SK-N-SH (cell line): ENCODE results near the gene AMPD2. TPM values are rescaled to one million over a fixed set of nuclear protein-coding genes. Genes with fewer than 3 reads are reported as not detected.

Experiments used
- CTCF ChIA-PET: fragments of 300-600, 350-600 bp; formaldehyde crosslinking; extraction: SDS; loops from one replicate; lab custom pipeline; 2021; lab: Yijun Ruan, JAX
- POLR2A ChIA-PET: fragments of 350-600 bp; sonication (Branson Sonifier 250); formaldehyde crosslinking; extraction: SDS; loops from one replicate; lab custom pipeline; 2020; ENCODE audit warnings: antibody characterized with exemption, inconsistent platforms; lab: Yijun Ruan, JAX
- DNase-seq: peaks from one replicate; pipeline ENCODE4 v3.0.0; 2012
- H2AFZ ChIP-seq: fragments of 200-600 bp; sonication (generic); 2 replicates; pipeline ENCODE4 v1.8.1; 2016; ENCODE audit warnings: antibody characterized with exemption, mild to moderate bottlenecking, low read depth
- H3F3A ChIP-seq: fragments of 200-600 bp; sonication (generic); replicated peaks from 2 replicates; pipeline ENCODE3; 2016; ENCODE audit warnings: antibody characterized with exemption, mild to moderate bottlenecking; ENCODE audit not compliant: insufficient read depth
- H3K27ac ChIP-seq, 2 experiments: fragments of 200-500 bp in 1 of 2; fragments of 200-600 bp in 1 of 2; sonication (Bioruptor generic) in 1 of 2; sonication (generic), shearing (Covaris generic) in 1 of 2; 2 replicates each; pipeline versions ENCODE4 v1.5.1 to v1.6.1; 2014 to 2016; ENCODE audit warnings: low read depth in 2 of 2, inconsistent platforms in 1 of 2, low read length in 1 of 2, mild to moderate bottlenecking in 1 of 2, mixed read lengths in 1 of 2
- H3K27me3 ChIP-seq: fragments of 200-600 bp; sonication (generic), shearing (Covaris generic); 2 replicates; pipeline ENCODE4 v1.6.1; 2016; ENCODE audit warnings: mixed run types; ENCODE audit not compliant: insufficient read depth
- H3K36me3 ChIP-seq, 2 experiments: fragments of 200-500 bp in 1 of 2; fragments of 200-600 bp in 1 of 2; sonication (Bioruptor generic) in 1 of 2; sonication (generic) in 1 of 2; replicated peaks in 1 of 2; 2 replicates each; pipeline versions ENCODE3 to v1.5.1; 2014 to 2016; ENCODE audit warnings: low read length in 1 of 2, mild to moderate bottlenecking in 1 of 2; ENCODE audit not compliant: insufficient read depth in 2 of 2, control insufficient read depth in 1 of 2
- H3K4me1 ChIP-seq, 2 experiments: fragments of 200-500 bp in 1 of 2; fragments of 200-600 bp in 1 of 2; sonication (Bioruptor generic) in 1 of 2; sonication (generic), shearing (Covaris generic) in 1 of 2; 2 replicates each; pipeline versions ENCODE4 v1.5.1 to v1.6.1; 2014 to 2016; ENCODE audit warnings: low read depth in 1 of 2, low read length in 1 of 2, mixed run types in 1 of 2; ENCODE audit not compliant: insufficient read depth in 2 of 2, control insufficient read depth in 1 of 2
- H3K4me2 ChIP-seq: fragments of 200-600 bp; sonication (generic), shearing (Covaris generic); 2 replicates; pipeline ENCODE4 v1.6.1; 2017; ENCODE audit warnings: mixed run types
- H3K4me3 ChIP-seq, 2 experiments: fragments of 200-500 bp in 1 of 2; fragments of 200-600 bp in 1 of 2; sonication (Bioruptor generic) in 1 of 2; sonication (generic), shearing (Covaris generic) in 1 of 2; 2 replicates each; pipeline versions ENCODE4 v1.5.1 to v1.8.1; 2014 to 2016; ENCODE audit warnings: low read depth in 2 of 2, inconsistent platforms in 1 of 2, low read length in 1 of 2, mild to moderate bottlenecking in 1 of 2, mixed read lengths in 1 of 2, moderate library complexity in 1 of 2
- H3K79me2 ChIP-seq: fragments of 200-600 bp; sonication (generic); 2 replicates; pipeline ENCODE4 v1.8.1; 2017; ENCODE audit warnings: mild to moderate bottlenecking; ENCODE audit not compliant: insufficient read depth
- H3K9ac ChIP-seq: fragments of 200-600 bp; sonication (generic); 2 replicates; pipeline ENCODE4 v1.6.1; 2017; ENCODE audit warnings: mixed run types
- H3K9me2 ChIP-seq: fragments of 200-600 bp; sonication (generic); 2 replicates; pipeline ENCODE4 v1.6.1; 2017; ENCODE audit warnings: mixed run types
- H3K9me3 ChIP-seq: fragments of 200-600 bp; sonication (generic); 2 replicates; pipeline ENCODE4 v1.6.1; 2017; ENCODE audit warnings: mixed run types, mild to moderate bottlenecking, moderate library complexity
- H4K20me1 ChIP-seq: fragments of 200-600 bp; sonication (generic); 2 replicates; pipeline ENCODE4 v1.6.1; 2017; ENCODE audit warnings: mild to moderate bottlenecking, mixed run types; ENCODE audit not compliant: insufficient read depth
- JUND ChIP-seq: IDR thresholded peaks from 2 replicates; pipeline ENCODE4 v1.4.0; 2012
- POLR2AphosphoS5 ChIP-seq: IDR thresholded peaks from 2 replicates; pipeline ENCODE4 v1.6.1; 2012; ENCODE audit warnings: low read depth, low read length
- RFX5 ChIP-seq: IDR thresholded peaks from 2 replicates; pipeline ENCODE4 v1.6.1; 2012; ENCODE audit warnings: mild to moderate bottlenecking, improper control_type of control experiment, low read length
- WGBS: methylation state at CpG from one replicate; pipeline ENCODE4 v1.1.6; 2017; ENCODE audit warnings: low lambda C conversion rate; 5-methylcytosine and 5-hydroxymethylcytosine counted together
- polyA plus RNA-seq, 3 experiments: library from polyadenylated mRNA; depleted of rRNA; stranded (reverse); fragments of >200 nt; gene quantifications; 2 replicates each; pipeline ENCODE4 v1.2.3, GENCODE V29; 2012
- TF ChIP-seq, protein P1 (sequence below): fragments of 150-350 bp; IDR thresholded peaks from 2 replicates; pipeline ENCODE4 v1.6.1; 2017; ENCODE audit warnings: antibody characterized with exemption, low read length, low read depth, borderline replicate concordance
- TF ChIP-seq, protein P2 (sequence below): IDR thresholded peaks from 2 replicates; pipeline ENCODE4 v1.4.0; 2012; ENCODE audit warnings: low read depth, borderline replicate concordance
- TF ChIP-seq, protein P3 (sequence below): fragments of 150-350 bp; IDR thresholded peaks from 2 replicates; pipeline ENCODE4 v1.6.1; 2016; ENCODE audit warnings: mild to moderate bottlenecking, low read depth, low read length
- TF ChIP-seq, protein P4 (sequence below): IDR thresholded peaks from 2 replicates; pipeline ENCODE4 v1.6.1; 2012; ENCODE audit warnings: mild to moderate bottlenecking, low read depth, low read length, moderate library complexity

AMPD2 gene
- polyA plus RNA-seq, 1 of the 3 experiments (the other 2 are of a cell fraction), result 59.1 TPM

DNA sequence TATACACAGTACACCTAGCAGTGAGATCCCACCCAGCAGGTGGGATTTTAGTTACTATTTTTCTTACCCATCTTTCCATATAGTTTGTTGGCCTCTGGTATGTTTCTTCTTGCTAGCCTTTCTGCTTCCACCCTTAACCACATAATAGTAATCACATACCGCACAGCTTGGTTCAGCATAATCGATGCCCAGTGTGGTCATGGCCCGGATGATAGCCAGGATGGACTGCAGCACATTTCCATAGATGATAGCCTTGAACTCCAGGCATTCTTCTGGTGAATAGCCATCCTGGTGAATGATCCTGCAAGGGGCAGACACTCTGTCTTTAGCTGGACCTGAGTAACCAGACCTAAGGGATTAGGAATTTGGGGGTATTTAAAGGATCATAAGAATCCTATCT, 9.8 kb upstream of the AMPD2 start (continued):
- TF ChIP-seq, protein P1, sequence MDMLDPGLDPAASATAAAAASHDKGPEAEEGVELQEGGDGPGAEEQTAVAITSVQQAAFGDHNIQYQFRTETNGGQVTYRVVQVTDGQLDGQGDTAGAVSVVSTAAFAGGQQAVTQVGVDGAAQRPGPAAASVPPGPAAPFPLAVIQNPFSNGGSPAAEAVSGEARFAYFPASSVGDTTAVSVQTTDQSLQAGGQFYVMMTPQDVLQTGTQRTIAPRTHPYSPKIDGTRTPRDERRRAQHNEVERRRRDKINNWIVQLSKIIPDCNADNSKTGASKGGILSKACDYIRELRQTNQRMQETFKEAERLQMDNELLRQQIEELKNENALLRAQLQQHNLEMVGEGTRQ, result no peak
- TF ChIP-seq POLR2AphosphoS5 (no peak), RFX5 (no peak)
- TF ChIP-seq, protein P2, sequence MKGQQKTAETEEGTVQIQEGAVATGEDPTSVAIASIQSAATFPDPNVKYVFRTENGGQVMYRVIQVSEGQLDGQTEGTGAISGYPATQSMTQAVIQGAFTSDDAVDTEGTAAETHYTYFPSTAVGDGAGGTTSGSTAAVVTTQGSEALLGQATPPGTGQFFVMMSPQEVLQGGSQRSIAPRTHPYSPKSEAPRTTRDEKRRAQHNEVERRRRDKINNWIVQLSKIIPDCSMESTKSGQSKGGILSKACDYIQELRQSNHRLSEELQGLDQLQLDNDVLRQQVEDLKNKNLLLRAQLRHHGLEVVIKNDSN, result no peak

DNA sequence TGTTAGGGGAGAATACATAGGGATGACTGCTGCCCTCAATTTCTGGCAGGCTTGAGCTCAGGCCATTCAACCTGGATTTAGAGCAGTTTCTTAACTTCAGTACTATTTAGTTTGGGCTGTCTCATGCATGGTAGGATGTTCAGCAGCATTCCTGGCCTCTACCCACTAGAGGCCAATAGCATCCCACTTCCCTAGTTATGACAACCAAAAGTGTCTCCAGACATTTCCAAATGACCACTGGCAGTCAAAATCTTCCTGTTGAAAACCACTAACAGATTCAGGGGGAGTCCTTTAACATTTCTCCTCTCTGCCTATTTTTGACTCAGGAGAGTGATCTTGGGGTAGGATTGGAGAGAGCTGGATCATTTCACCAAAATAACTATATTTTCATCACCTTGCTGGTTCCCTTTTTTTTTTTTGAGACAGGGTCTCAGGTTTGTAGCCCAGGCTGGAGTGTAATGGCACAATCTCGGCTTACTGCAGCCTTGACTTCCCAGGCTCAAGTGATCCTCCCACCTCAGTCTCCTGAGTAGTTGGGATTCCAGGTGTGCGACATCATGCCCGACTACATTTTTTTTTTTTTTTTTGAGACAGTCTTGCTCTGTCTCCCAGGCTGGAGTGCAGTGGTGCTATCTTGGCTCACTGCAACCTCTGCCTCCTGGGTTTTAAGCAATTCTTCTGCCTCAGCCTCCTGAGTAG, 8.9 kb upstream of the AMPD2 start:
- H4K20me1 ChIP-seq, result no peaks in the 10 kb centered on the region
- H3K4me1 ChIP-seq, result peaks cover 0 to 5% of the 10 kb centered on the region in 2 experiments; a peak in 1 of 4 replicates
- no peaks in the 10 kb centered on the region for H3K79me2 ChIP-seq
- H3K4me3 ChIP-seq, result no peak overlapping the region
- no peak for DNase-seq
- H3K9me3 ChIP-seq, result no peaks in the 10 kb centered on the region
- peaks cover 0 to 5% of the 10 kb centered on the region in 2 experiments for H3K36me3 ChIP-seq
- no peaks in the 10 kb centered on the region for H3K9me2 ChIP-seq
- H3K27me3 ChIP-seq, result no peaks in the 10 kb centered on the region
- peaks cover 10% of the 10 kb centered on the region for H3F3A ChIP-seq
- 69% methylated on average over 3 of the region's 3 CpGs for WGBS
- ChIA-PET CTCF (interaction anchor here (0.7 to 1.8 kb wide), 2 partner anchors 12 to 29 kb away, joined by 5 to 6 read pairs; no protein-coding TSS in a partner anchor), POLR2A (no interaction called here)
- TF ChIP-seq, protein P3, sequence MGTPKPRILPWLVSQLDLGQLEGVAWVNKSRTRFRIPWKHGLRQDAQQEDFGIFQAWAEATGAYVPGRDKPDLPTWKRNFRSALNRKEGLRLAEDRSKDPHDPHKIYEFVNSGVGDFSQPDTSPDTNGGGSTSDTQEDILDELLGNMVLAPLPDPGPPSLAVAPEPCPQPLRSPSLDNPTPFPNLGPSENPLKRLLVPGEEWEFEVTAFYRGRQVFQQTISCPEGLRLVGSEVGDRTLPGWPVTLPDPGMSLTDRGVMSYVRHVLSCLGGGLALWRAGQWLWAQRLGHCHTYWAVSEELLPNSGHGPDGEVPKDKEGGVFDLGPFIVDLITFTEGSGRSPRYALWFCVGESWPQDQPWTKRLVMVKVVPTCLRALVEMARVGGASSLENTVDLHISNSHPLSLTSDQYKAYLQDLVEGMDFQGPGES, result no peak
- TF ChIP-seq, protein P4, sequence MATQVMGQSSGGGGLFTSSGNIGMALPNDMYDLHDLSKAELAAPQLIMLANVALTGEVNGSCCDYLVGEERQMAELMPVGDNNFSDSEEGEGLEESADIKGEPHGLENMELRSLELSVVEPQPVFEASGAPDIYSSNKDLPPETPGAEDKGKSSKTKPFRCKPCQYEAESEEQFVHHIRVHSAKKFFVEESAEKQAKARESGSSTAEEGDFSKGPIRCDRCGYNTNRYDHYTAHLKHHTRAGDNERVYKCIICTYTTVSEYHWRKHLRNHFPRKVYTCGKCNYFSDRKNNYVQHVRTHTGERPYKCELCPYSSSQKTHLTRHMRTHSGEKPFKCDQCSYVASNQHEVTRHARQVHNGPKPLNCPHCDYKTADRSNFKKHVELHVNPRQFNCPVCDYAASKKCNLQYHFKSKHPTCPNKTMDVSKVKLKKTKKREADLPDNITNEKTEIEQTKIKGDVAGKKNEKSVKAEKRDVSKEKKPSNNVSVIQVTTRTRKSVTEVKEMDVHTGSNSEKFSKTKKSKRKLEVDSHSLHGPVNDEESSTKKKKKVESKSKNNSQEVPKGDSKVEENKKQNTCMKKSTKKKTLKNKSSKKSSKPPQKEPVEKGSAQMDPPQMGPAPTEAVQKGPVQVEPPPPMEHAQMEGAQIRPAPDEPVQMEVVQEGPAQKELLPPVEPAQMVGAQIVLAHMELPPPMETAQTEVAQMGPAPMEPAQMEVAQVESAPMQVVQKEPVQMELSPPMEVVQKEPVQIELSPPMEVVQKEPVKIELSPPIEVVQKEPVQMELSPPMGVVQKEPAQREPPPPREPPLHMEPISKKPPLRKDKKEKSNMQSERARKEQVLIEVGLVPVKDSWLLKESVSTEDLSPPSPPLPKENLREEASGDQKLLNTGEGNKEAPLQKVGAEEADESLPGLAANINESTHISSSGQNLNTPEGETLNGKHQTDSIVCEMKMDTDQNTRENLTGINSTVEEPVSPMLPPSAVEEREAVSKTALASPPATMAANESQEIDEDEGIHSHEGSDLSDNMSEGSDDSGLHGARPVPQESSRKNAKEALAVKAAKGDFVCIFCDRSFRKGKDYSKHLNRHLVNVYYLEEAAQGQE, result no peak
- TF ChIP-seq JUND, result no peak; the same call in 1 of the 2 replicates
- H3K4me2 ChIP-seq, result 0 out of 2 replicates have a peak overlapping the region, but pooled peaks have one; percentile 2
- H3K9ac ChIP-seq, result no peak overlapping the region
- H3K27ac ChIP-seq, result peak overlapping the region in 1 of 2 experiments; percentile 60; a peak in 2 of 4 replicates
- H2AFZ ChIP-seq, result no peak overlapping the region
